ENCODE results near the gene ZNF202.
"Not testable (repeated sequence)": the region's sequence is repeated elsewhere in the genome, so short reads cannot be mapped to it uniquely, and the experiment has no call there.

ZNF202 gene

DNA sequence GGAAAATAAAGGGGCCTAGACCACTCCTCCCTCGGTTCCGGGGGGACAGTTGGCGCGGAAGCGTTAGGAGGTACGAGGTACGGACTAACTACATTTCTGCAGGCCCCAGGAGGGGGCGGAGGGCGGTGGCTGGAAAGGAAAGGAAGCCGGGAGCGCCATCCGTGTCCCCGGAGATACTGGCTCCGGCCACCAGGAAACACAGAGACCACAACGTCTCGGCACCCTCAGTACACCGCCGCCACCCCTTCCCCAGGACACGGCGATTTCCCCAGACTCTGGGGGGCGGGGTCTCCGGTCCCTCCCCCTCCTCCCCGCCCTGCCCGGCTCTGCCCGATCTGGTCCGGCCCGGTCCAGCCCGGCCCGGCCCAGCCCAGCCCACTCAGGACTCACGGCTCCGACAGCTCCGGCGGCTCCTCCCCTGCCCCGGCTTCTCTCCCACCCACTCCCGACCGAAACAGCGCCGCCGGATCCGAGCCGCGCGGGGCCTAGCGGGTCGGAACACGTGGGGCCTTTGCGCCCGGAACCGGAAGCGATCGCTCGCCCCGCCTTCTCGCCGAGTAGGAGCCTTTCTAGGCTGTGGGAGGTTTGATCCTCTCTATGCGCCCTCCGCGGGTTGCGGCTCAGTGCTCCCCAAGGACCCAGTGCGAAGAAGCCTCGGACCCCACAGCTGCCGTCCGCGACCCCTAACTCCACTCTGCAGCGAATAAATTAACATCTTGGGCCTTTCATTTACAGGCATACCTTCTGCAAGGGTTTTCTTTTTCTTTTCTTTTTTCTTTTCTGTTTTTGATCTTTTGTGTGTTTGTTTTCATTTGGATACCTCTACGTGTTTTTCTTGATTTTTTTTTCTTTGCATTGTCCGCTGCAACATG is at the start of gene ZNF202:
Gene ZNF202, minus strand, starts transcription at position 502 of the 872 bp plus-strand sequence. CDS start 10,772 bp downstream, outside the sequence.
- FAIRE-seq = no peak

- no peak for FAIRE-seq
Measured at GRCh38 chr11:123783536-123783935, 42.1 kb upstream of the ZNF202 start.

GRCh38 chr11:123778511-123778910 is 37.1 kb upstream of the ZNF202 start:
- no peak for FAIRE-seq

GRCh38 chr11:123775715-123776549 is 34.5 kb upstream of the ZNF202 start:
- no peak for FAIRE-seq

DNA sequence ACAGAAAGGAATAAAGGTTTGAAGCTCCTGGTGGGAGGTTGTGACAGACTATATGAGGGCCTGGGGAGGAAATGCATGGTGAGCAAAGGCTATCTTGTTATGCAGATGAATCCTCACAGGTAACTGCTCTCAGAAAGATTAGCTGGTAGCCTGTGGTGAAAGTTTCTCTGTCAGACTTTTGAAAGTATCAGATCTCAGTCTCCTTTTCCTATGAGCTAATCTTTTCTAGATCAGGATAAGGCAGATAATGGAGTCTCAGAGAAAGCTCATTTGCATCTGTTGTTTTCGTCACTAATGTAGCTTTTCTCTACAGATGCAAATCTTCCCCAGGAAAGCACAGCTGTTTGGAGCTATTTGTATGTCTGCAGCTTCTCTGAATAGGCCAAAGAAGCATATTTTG is 33.8 kb upstream of the ZNF202 start:
- FAIRE-seq = no peak

DNA sequence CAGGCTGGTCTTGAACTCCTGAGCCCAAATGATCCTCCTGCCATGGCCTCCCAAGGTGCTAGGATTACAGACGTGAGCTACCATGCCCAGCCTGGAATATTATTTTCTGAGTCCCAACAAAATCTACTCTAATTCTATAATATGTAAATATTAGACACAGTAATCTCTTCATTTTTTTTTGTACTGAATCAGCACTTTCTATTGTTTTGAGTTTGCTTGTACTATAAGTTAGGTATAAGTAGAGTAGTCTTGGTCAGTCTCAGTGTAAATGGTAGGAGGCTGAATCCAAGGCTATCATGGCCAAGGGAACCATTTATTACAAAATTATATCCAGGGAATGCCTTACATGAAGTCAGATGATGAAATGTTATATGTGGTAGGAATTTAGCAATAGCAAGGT is 32.5 kb upstream of the ZNF202 start:
- FAIRE-seq = no peak

- no peak for FAIRE-seq
Measured at GRCh38 chr11:123773026-123773425, 31.6 kb upstream of the ZNF202 start.

DNA sequence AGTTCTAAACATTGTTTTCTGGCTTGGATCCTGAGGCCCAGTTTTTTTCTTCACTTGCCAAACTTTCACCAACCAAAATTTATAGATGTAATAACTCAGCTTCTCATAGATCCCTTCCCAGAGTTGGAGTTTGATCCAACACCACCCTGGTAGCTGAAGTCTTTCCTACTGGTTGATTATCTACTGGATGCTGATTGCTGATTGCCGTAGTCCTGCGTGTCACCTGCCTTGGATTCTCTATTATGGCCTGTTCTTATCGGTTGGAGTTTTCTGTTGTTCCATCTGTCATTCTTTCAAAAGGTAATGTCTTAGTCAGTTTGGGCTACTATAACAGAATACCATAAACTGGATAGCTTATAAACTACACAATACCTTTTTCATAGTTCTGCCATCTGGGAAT is 30.2 kb upstream of the ZNF202 start:
- no peak for FAIRE-seq

GRCh38 chr11:123770712-123771111 is 29.3 kb upstream of the ZNF202 start:
- FAIRE-seq = no peak

- FAIRE-seq = no peak
Measured at GRCh38 chr11:123765601-123766000, 24.1 kb upstream of the ZNF202 start.

GRCh38 chr11:123762422-123762821 is 21.0 kb upstream of the ZNF202 start:
- no peak for FAIRE-seq

- FAIRE-seq = no peak
Measured at GRCh38 chr11:123760894-123761293, 19.4 kb upstream of the ZNF202 start.

DNA sequence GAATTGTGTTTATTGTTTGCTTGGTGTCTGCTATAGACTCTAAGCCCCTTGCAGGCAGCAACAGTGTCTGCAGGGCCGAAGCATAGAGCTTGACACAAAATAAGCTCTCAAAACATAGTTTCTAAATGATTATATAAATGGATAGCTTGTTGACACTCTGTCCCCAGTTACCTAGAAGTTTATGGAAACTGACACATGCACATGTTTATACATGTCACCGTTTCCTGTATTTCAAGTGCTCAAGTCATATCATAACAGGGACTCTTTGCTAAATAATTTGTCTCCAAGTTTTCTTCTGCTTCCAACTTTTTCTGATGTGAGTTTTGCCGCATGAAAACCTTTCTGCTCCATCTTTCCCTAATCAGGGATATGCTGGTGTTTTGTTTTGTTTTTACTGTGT is 16.5 kb upstream of the ZNF202 start:
- FAIRE-seq = no peak

- FAIRE-seq = no peak
Measured at GRCh38 chr11:123755813-123756212, 14.4 kb upstream of the ZNF202 start.

- no peak for FAIRE-seq
Measured at GRCh38 chr11:123755344-123755743, 13.9 kb upstream of the ZNF202 start.

GRCh38 chr11:123754101-123754568 is 12.7 kb upstream of the ZNF202 start, which contains the start of gene OR6X1:
OR6X1 (minus strand) TSS chr11:123754518; CDS start chr11:123754518, 0 bp downstream.
- no peak for FAIRE-seq

- no peak for FAIRE-seq
Measured at GRCh38 chr11:123753110-123753509, 11.7 kb upstream of the ZNF202 start.

- FAIRE-seq = no peak
Measured at GRCh38 chr11:123751781-123752180, 10.3 kb upstream of the ZNF202 start.

DNA sequence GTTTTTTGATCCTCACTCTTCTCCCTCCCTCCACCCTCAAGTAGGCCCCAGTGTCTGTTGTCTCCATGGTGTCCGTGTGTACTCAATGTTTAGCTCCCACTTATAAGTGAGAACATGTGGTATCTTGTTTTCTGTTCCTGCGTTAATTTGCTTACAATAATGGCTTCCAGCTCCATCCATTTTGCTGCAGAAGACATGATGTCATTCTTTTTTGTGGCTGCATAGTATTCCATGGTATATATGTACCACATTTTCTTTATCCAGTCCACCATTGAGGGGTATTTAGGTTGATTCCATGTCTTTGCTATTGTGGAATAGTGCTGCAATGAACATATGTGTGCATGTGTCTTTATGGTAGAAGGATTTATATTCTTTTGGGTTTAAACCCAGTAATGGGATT is 6.9 kb upstream of the ZNF202 start:
- FAIRE-seq = not testable (repeated sequence)

- FAIRE-seq = no peak
Measured at GRCh38 chr11:123745764-123746451, 4.4 kb upstream of the ZNF202 start.

DNA sequence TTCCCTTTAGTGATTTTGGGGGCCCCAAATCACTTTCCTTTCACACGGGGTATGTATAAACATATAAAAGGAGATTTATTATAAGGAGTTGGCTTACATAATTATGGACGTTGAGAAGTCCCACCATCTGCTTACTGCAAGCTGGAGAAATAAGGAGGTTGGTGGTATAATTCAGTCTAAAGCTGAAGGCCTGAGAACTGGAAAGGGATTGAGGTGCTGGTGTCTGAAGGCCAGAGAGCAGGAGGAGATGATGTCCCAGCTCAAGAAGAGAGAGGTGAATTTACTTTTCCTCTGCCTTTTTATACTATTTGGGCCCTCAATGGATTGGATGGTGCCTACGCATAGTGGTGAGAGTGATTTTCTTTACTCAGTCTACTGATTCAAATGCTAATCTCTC is 1.3 kb upstream of the ZNF202 start:
- FAIRE-seq = no peak

- FAIRE-seq = no peak
Measured at GRCh38 chr11:123742031-123742723, 717 bp upstream of the ZNF202 start.

Data from TTC549 (cell line).